WTC11 (cell line): ENCODE data around the gene BLTP1. TPM values are rescaled to one million over a fixed set of nuclear protein-coding genes. Genes with fewer than 3 reads are reported as not detected.

Experiments
- ATAC-seq: fragments of 200-7000 bp; cut with Tn5 transposase; 2 replicates; pipeline ENCODE4 v1.10.0; 2021; ENCODE audit warnings: mild to moderate bottlenecking, moderate library complexity
- CTCF ChIA-PET: fragments of 300-600 bp; sonication (Branson Sonifier 250); formaldehyde crosslinking; loops from one replicate; lab custom pipeline; 2021; ENCODE audit warnings: antibody characterized with exemption; lab: Charles Lee
- POLR2A ChIA-PET: fragments of 350-600 bp; sonication (Branson Sonifier 250); formaldehyde crosslinking; loops from one replicate; lab custom pipeline; 2021; ENCODE audit warnings: antibody characterized with exemption; lab: Charles Lee
- DNase-seq: peaks from one replicate; pipeline ENCODE4 v3.0.0; 2021; ENCODE audit warnings: low spot score
- H3K27ac Mint-ChIP-seq: 2 replicates; pipeline ENCODE4 v1.8.0; 2021; ENCODE audit warnings: mixed read lengths
- H3K27me3 Mint-ChIP-seq: 2 replicates; pipeline ENCODE4 v1.8.0; 2021; ENCODE audit warnings: low read depth, mild to moderate bottlenecking, moderate library complexity, mixed read lengths
- H3K36me3 Mint-ChIP-seq: 2 replicates; pipeline ENCODE4 v1.8.0; 2021; ENCODE audit warnings: mixed read lengths
- H3K4me1 Mint-ChIP-seq: 2 replicates; pipeline ENCODE4 v1.8.0; 2022; ENCODE audit warnings: mixed read lengths
- H3K4me3 Mint-ChIP-seq: 2 replicates; pipeline ENCODE4 v1.8.0; 2021; ENCODE audit warnings: mild to moderate bottlenecking, moderate library complexity, mixed read lengths
- H3K9me3 Mint-ChIP-seq: 2 replicates; pipeline ENCODE4 v1.8.0; 2021; ENCODE audit warnings: mixed read lengths
- CBFB ChIP-seq: sonication (generic); formaldehyde crosslinking; IDR thresholded peaks from 2 replicates; pipeline ENCODE4 v1.8.1; 2022; ENCODE audit warnings: mild to moderate bottlenecking, low read depth, missing genetic modification reagents
- E2F4 ChIP-seq: sonication (generic); formaldehyde crosslinking; IDR thresholded peaks from 2 replicates; pipeline ENCODE4 v1.8.1; 2022; ENCODE audit warnings: low read depth, mild to moderate bottlenecking, moderate library complexity, missing genetic modification reagents, borderline replicate concordance
- E2F5 ChIP-seq: sonication (generic); formaldehyde crosslinking; IDR thresholded peaks from 2 replicates; pipeline ENCODE4 v1.8.1; 2022; ENCODE audit warnings: mild to moderate bottlenecking, moderate library complexity, missing genetic modification reagents
- EMX1 ChIP-seq: fragments of 250-450 bp; sonication (Bioruptor Pico); IDR thresholded peaks from 2 replicates; pipeline ENCODE4 v1.8.0; 2021; ENCODE audit warnings: mild to moderate bottlenecking
- FOXJ3 ChIP-seq: sonication (generic); formaldehyde crosslinking; IDR thresholded peaks from 2 replicates; pipeline ENCODE4 v1.9.0; 2021; ENCODE audit warnings: missing genetic modification reagents, mild to moderate bottlenecking, borderline replicate concordance
- MXD4 ChIP-seq: fragments of 250-450 bp; sonication (Bioruptor Pico); IDR thresholded peaks from 2 replicates; pipeline ENCODE4 v1.8.0; 2021; ENCODE audit warnings: mild to moderate bottlenecking, moderate library complexity, borderline replicate concordance
- NFATC4 ChIP-seq: fragments of 250-450 bp; sonication (Bioruptor Pico); IDR thresholded peaks from 2 replicates; pipeline ENCODE4 v1.9.0; 2021; ENCODE audit warnings: mild to moderate bottlenecking
- NR2C2 ChIP-seq: sonication (generic); formaldehyde crosslinking; IDR thresholded peaks from 2 replicates; pipeline ENCODE4 v1.8.0; 2022; ENCODE audit warnings: mild to moderate bottlenecking, missing genetic modification reagents
- NR3C1 ChIP-seq: sonication (generic); formaldehyde crosslinking; conservative IDR thresholded peaks from 2 replicates; pipeline ENCODE4 v1.8.1; 2023; ENCODE audit warnings: low read depth, mild to moderate bottlenecking, missing genetic modification reagents
- SMAD3 ChIP-seq: sonication (generic); formaldehyde crosslinking; IDR thresholded peaks from 2 replicates; pipeline ENCODE4 v1.8.0; 2022; ENCODE audit warnings: missing genetic modification reagents, mild to moderate bottlenecking, borderline replicate concordance
- ZBTB21 ChIP-seq: sonication (generic); formaldehyde crosslinking; IDR thresholded peaks from 2 replicates; pipeline ENCODE4 v1.8.1; 2023; ENCODE audit warnings: mild to moderate bottlenecking, missing genetic modification reagents, borderline replicate concordance
- ZNF232 ChIP-seq: sonication (generic); formaldehyde crosslinking; IDR thresholded peaks from 2 replicates; pipeline ENCODE4 v1.8.0; 2022; ENCODE audit warnings: mild to moderate bottlenecking, missing genetic modification reagents
- ZNF416 ChIP-seq: fragments of 250-450 bp; sonication (Bioruptor Pico); IDR thresholded peaks from 2 replicates; pipeline ENCODE4 v1.9.0; 2021; ENCODE audit warnings: mild to moderate bottlenecking, inconsistent platforms
- ZNF423 ChIP-seq: fragments of 250-450 bp; sonication (Bioruptor Pico); IDR thresholded peaks from 2 replicates; pipeline ENCODE4 v2.1.2; 2022; ENCODE audit warnings: mild to moderate bottlenecking, moderate library complexity
- total RNA-seq: library from RNA; stranded (reverse); gene quantifications from 3 replicates; pipeline ENCODE4 v1.2.3, GENCODE V29; 2021
- TF ChIP-seq, protein P1 (sequence below): sonication (generic); formaldehyde crosslinking; IDR thresholded peaks from 2 replicates; pipeline ENCODE4 v1.8.1; 2023; ENCODE audit warnings: mild to moderate bottlenecking, moderate library complexity, missing genetic modification reagents
- TF ChIP-seq, protein P2 (sequence below): sonication (generic); formaldehyde crosslinking; IDR thresholded peaks from 2 replicates; pipeline ENCODE4 v1.8.0; 2022; ENCODE audit warnings: mild to moderate bottlenecking, missing genetic modification reagents
- TF ChIP-seq, protein P3 (sequence below): fragments of 250-450 bp; sonication (Bioruptor Pico); IDR thresholded peaks from 2 replicates; pipeline ENCODE4 v1.9.0; 2021; ENCODE audit warnings: mild to moderate bottlenecking
- TF ChIP-seq, protein P4 (sequence below): fragments of 250-450 bp; sonication (Bioruptor Pico); IDR thresholded peaks from 2 replicates; pipeline ENCODE4 v2.1.2; 2022; ENCODE audit warnings: mild to moderate bottlenecking, moderate library complexity

The BLTP1 gene
- total RNA-seq, 1 experiment from 2014 or later, result 32.1 TPM

DNA sequence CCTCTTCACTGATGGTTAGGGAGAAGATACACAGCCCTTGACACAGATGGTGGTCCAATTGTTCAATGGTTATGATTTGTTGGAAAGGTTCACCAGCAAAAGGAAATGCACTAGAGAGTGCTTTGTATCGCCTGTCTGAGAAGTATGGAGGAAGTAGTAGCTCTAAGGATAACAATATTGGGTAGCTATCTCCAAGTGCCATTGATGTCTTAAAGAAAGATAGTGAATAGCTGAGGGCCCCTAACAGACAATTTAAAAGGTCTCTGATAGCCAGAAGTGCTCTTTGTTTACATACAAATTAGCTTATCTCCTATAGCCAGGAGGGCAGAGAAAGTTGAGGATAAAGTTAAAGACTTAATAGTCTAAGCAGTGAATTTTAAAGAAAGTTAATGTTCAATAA is 33.9 kb upstream of the BLTP1 start:
- no peaks in the 10 kb centered on the region for H3K4me1 Mint-ChIP-seq
- TF ChIP-seq, protein P1, sequence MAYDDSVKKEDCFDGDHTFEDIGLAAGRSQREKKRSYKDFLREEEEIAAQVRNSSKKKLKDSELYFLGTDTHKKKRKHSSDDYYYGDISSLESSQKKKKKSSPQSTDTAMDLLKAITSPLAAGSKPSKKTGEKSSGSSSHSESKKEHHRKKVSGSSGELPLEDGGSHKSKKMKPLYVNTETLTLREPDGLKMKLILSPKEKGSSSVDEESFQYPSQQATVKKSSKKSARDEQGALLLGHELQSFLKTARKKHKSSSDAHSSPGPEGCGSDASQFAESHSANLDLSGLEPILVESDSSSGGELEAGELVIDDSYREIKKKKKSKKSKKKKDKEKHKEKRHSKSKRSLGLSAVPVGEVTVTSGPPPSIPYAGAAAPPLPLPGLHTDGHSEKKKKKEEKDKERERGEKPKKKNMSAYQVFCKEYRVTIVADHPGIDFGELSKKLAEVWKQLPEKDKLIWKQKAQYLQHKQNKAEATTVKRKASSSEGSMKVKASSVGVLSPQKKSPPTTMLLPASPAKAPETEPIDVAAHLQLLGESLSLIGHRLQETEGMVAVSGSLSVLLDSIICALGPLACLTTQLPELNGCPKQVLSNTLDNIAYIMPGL (CRISPR knock-in tag), result no peak
- no peak for TF ChIP-seq CBFB (CRISPR knock-in tag)
- TF ChIP-seq ZBTB21 (CRISPR knock-in tag), result no peak
- TF ChIP-seq EMX1, result no peak
- TF ChIP-seq ZNF423 (CRISPR knock-in tag), result no peak
- TF ChIP-seq, protein P2, sequence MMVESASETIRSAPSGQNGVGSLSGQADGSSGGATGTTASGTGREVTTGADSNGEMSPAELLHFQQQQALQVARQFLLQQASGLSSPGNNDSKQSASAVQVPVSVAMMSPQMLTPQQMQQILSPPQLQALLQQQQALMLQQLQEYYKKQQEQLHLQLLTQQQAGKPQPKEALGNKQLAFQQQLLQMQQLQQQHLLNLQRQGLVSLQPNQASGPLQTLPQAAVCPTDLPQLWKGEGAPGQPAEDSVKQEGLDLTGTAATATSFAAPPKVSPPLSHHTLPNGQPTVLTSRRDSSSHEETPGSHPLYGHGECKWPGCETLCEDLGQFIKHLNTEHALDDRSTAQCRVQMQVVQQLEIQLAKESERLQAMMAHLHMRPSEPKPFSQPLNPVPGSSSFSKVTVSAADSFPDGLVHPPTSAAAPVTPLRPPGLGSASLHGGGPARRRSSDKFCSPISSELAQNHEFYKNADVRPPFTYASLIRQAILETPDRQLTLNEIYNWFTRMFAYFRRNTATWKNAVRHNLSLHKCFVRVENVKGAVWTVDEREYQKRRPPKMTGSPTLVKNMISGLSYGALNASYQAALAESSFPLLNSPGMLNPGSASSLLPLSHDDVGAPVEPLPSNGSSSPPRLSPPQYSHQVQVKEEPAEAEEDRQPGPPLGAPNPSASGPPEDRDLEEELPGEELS (CRISPR knock-in tag), result no peak
- no peak for TF ChIP-seq E2F4 (CRISPR knock-in tag)
- no peak for TF ChIP-seq ZNF232
- TF ChIP-seq MXD4 (CRISPR knock-in tag), result no peak
- TF ChIP-seq, protein P3, sequence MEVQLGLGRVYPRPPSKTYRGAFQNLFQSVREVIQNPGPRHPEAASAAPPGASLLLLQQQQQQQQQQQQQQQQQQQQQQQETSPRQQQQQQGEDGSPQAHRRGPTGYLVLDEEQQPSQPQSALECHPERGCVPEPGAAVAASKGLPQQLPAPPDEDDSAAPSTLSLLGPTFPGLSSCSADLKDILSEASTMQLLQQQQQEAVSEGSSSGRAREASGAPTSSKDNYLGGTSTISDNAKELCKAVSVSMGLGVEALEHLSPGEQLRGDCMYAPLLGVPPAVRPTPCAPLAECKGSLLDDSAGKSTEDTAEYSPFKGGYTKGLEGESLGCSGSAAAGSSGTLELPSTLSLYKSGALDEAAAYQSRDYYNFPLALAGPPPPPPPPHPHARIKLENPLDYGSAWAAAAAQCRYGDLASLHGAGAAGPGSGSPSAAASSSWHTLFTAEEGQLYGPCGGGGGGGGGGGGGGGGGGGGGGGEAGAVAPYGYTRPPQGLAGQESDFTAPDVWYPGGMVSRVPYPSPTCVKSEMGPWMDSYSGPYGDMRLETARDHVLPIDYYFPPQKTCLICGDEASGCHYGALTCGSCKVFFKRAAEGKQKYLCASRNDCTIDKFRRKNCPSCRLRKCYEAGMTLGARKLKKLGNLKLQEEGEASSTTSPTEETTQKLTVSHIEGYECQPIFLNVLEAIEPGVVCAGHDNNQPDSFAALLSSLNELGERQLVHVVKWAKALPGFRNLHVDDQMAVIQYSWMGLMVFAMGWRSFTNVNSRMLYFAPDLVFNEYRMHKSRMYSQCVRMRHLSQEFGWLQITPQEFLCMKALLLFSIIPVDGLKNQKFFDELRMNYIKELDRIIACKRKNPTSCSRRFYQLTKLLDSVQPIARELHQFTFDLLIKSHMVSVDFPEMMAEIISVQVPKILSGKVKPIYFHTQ, result no peak
- no peak for TF ChIP-seq FOXJ3 (CRISPR knock-in tag)
- TF ChIP-seq SMAD3 (CRISPR knock-in tag), result no peak
- TF ChIP-seq E2F5 (CRISPR knock-in tag), result no peak
- no peak for TF ChIP-seq NFATC4 (CRISPR knock-in tag)
- TF ChIP-seq ZNF416, result no peak
- no peak for TF ChIP-seq NR2C2 (CRISPR knock-in tag)
- no peak for TF ChIP-seq NR3C1 (CRISPR knock-in tag)
- TF ChIP-seq, protein P4, sequence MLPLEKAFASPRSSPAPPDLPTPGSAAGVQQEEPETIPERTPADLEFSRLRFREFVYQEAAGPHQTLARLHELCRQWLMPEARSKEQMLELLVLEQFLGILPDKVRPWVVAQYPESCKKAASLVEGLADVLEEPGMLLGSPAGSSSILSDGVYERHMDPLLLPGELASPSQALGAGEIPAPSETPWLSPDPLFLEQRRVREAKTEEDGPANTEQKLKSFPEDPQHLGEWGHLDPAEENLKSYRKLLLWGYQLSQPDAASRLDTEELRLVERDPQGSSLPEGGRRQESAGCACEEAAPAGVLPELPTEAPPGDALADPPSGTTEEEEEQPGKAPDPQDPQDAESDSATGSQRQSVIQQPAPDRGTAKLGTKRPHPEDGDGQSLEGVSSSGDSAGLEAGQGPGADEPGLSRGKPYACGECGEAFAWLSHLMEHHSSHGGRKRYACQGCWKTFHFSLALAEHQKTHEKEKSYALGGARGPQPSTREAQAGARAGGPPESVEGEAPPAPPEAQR (CRISPR knock-in tag), result no peak
- H3K9me3 Mint-ChIP-seq, result no peaks in the 10 kb centered on the region
- DNase-seq (no peak), ATAC-seq (no peak)
- H3K27me3 Mint-ChIP-seq, result no peaks in the 10 kb centered on the region; the same call in 1 of the 2 replicates
- no peaks in the 10 kb centered on the region for H3K36me3 Mint-ChIP-seq
- POLR2A ChIA-PET, result no interaction called here
- no peak overlapping the region for H3K4me3 Mint-ChIP-seq
- H3K27ac Mint-ChIP-seq, result no peak overlapping the region
- CTCF ChIA-PET, result no interaction called here
